GM18526 (cell line): ENCODE measurements around the gene ACADVL.

Source experiments
- POLR2A ChIP-seq: IDR thresholded peaks from 3 replicates; pipeline ENCODE4 v1.6.1; 2011; ENCODE audit not compliant: insufficient read length; ENCODE audit errors: extremely low read depth

The ACADVL gene

DNA sequence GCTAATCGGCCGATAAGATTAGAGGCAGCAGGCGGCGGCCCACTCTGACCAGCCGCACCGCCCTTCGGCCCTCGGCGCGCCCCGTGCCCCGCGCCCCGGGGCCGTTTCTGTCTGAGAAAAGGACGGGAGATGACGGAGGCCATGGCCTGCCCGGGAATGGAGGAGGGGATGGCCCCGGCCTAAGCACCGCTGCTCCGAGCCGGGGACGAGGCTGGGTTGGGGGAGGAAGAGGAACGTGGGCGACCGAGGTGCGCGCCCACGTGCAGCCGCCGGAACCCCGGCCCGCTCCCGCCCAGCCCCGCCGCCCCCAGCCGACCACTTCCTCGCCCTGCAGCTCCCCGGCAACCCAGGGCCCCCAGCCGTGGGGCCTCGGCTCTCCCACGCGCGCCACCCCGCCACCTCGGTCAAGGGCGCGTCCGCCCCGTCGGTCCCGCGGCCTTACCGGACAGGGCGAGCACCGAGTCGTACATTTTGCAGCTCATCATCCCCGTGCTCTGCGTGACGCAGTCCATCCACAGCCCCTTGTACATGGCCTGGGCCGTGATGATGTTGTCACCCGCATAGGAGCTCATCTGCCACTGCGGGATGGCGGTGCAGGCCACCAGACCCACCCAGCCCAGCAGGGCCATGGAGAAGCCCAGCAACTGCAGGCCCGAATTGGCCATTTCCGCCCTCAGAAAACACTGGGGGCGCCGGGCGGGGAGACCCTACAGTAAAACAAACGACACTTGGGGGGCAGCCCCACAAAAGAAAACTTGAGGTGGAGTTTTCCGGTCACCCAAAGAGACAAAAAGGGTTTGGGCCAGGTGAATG, 41.8 kb downstream of the ACADVL start:
- no peak for TF ChIP-seq POLR2A

- TF ChIP-seq POLR2A, result no peak
These were observed 42.6 kb downstream of the ACADVL start, which contains the start of gene CLDN7 for GRCh38 chr17:7262192-7262934. Gene CLDN7 (minus strand): TSS chr17:7262478. CDS start chr17:7262043, 435 bp downstream.

GRCh38 chr17:7262935-7263800, 43.4 kb downstream of the ACADVL start:
- no peak for TF ChIP-seq POLR2A

- no peak for TF ChIP-seq POLR2A
These were observed 44.0 kb downstream of the ACADVL start for GRCh38 chr17:7263801-7264078.

DNA sequence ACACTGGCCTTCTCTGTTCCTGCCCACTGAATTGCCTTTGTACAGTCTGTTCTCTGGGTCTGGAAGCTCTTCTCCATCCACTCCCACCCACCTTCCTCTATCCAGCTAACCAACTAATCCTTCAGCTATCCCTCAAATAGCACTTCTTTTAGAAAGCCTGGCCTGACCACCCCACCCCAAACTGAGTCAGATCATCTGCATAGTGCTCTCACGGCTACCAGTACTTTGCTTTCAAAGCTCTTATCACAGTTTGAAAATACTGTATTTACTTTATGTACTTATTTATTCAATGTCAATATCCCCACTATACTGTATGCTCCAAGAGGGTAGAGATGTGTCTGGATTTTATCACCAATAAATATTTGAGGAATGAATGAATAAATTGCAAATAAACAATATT, 47.0 kb downstream of the ACADVL start:
- TF ChIP-seq POLR2A, result no peak
